ENCODE measurements around the gene FBN1.

DNA sequence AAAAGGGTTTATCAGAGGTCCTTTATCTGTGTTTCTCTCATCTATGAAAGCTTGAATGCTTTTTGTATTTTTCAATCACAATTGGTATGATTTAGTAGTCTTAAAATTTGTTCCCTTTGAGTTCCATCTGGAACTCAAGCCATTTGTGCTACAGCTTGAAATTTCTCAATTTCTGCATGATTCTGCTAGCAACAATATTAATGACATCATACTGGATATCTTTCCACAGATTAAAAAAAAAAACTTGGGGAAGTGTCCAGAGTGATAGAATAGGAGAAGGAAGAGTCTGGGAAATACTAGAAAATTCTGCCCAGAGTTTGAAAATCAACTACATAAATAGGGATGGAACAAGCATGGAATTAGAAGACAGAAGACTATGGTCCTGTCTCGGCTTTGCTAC is 9.3 kb upstream of the FBN1 start:
- TF ChIP-seq CTCF (IDR thresholded peaks at IDR 0.05) = no peak
- TF ChIP-seq EP300 (IDR thresholded peaks at IDR 0.05) = no peak
- TF ChIP-seq POLR2A (IDR thresholded peaks at IDR 0.05) = no peak

All from upper lobe of left lung (tissue), 4 donors.